Keratinocyte (primary cell): ENCODE results near the gene HSPBP1. TPM values are rescaled to one million over a fixed set of nuclear protein-coding genes. Genes with fewer than 3 reads are reported as not detected.

Experiments
- DNase-seq: peaks from one replicate; pipeline ENCODE4 v3.0.0-alpha.2; 2011; ENCODE audit warnings: low read depth, missing footprints, low spot score
- FAIRE-seq: peaks from 2 replicates; lab custom pipeline; 2011; peaks lifted over from hg19 to GRCh38; lab: Jason Lieb, UNC
- H2AFZ ChIP-seq: 2 replicates; pipeline ENCODE4 v1.6.0; 2012; ENCODE audit warnings: low read length, control low read depth, inconsistent platforms; ENCODE audit not compliant: control insufficient read depth
- H3K27ac ChIP-seq: 2 replicates; pipeline ENCODE4 v1.5.1; 2011; ENCODE audit warnings: low read length; ENCODE audit not compliant: control insufficient read depth, insufficient read depth
- H3K27me3 ChIP-seq: 3 replicates; pipeline ENCODE4 v1.6.0; 2011; ENCODE audit warnings: low read length; ENCODE audit not compliant: control insufficient read depth, insufficient read depth; ENCODE audit errors: extremely low read depth
- H3K36me3 ChIP-seq, 2 experiments: 2 replicates in 1 of 2; 3 replicates in 1 of 2; pipeline ENCODE4 v1.5.1; 2011; ENCODE audit warnings: low read length in 2 of 2, mild to moderate bottlenecking in 1 of 2; ENCODE audit not compliant: control insufficient read depth in 2 of 2, insufficient read depth in 2 of 2; ENCODE audit errors: extremely low read depth in 1 of 2
- H3K4me1 ChIP-seq: 3 replicates; pipeline ENCODE4 v1.5.1; 2011; ENCODE audit warnings: low read length; ENCODE audit not compliant: control insufficient read depth, insufficient read depth; ENCODE audit errors: extremely low read depth
- H3K4me2 ChIP-seq: 3 replicates; pipeline ENCODE4 v1.6.0; 2011; ENCODE audit warnings: low read depth, low read length; ENCODE audit not compliant: control insufficient read depth, insufficient read depth; ENCODE audit errors: extremely low read depth
- H3K4me3 ChIP-seq, 3 experiments: fragments of 200-600 bp in 1 of 3; sonication (generic) in 1 of 3; 2 replicates in 2 of 3; 3 replicates in 1 of 3; pipeline ENCODE4 v1.5.1; 2011 to 2016; ENCODE audit warnings: low read length in 3 of 3, mild to moderate bottlenecking in 3 of 3, control low read depth in 2 of 3, inconsistent platforms in 1 of 3, low read depth in 1 of 3, mixed read lengths in 1 of 3, mixed run types in 1 of 3, moderate library complexity in 1 of 3; ENCODE audit not compliant: control insufficient read depth in 2 of 3, insufficient read depth in 2 of 3; ENCODE audit errors: extremely low read depth in 1 of 3
- H3K79me2 ChIP-seq: 2 replicates; pipeline ENCODE4 v1.6.0; 2012; ENCODE audit warnings: low read length; ENCODE audit not compliant: control insufficient read depth, insufficient read depth
- H3K9ac ChIP-seq: 3 replicates; pipeline ENCODE4 v1.6.0; 2011; ENCODE audit warnings: low read length; ENCODE audit not compliant: control insufficient read depth, insufficient read depth; ENCODE audit errors: extremely low read depth
- H3K9me1 ChIP-seq: 3 replicates; pipeline ENCODE4 v1.6.0; 2011; ENCODE audit warnings: low read length; ENCODE audit not compliant: control insufficient read depth, insufficient read depth; ENCODE audit errors: extremely low read depth
- H3K9me3 ChIP-seq: 2 replicates; pipeline ENCODE4 v1.5.1; 2012; ENCODE audit warnings: low read depth, low read length; ENCODE audit not compliant: control insufficient read depth
- H4K20me1 ChIP-seq: 3 replicates; pipeline ENCODE4 v1.6.0; 2011; ENCODE audit warnings: low read length; ENCODE audit not compliant: control insufficient read depth, insufficient read depth; ENCODE audit errors: extremely low read depth
- EZH2 ChIP-seq: IDR thresholded peaks from one replicate; pipeline ENCODE4 v1.6.1; 2012; ENCODE audit warnings: inconsistent platforms, mild to moderate bottlenecking, low read length, moderate library complexity
- dilution Hi-C: fragments of 300-500 bp; cut with MboI; formaldehyde crosslinking; loops from one replicate; pipeline ENCODE4 v1.7.0; 2020; ENCODE audit warnings: low sequenced_read_pairs; ENCODE audit not compliant: extremely low pct_ligation_motif_present
- polyA plus RNA-seq, 5 experiments: library from polyadenylated mRNA; depleted of rRNA in 3 of 5; stranded (reverse) in 3 of 5; stranded (forward) in 1 of 5; unstranded in 1 of 5; fragments of >200 nt; gene quantifications; 1 replicate in 1 of 5; 2 replicates in 3 of 5; 3 replicates in 1 of 5; pipeline versions ENCODE4 v1.2.1 to v1.2.3, GENCODE V29; 2011 to 2012; ENCODE audit warnings: missing spikeins in 2 of 5, low read depth in 1 of 5, low replicate concordance in 1 of 5
- TF ChIP-seq, protein P1 (sequence below), 3 experiments: IDR thresholded peaks in 1 of 3; conservative IDR thresholded peaks in 1 of 3; optimal IDR thresholded peaks in 1 of 3; 2 replicates in 2 of 3; 3 replicates in 1 of 3; pipeline versions ENCODE3 to v1.5.1; 2011; ENCODE audit warnings: low read length in 3 of 3, mild to moderate bottlenecking in 3 of 3, moderate library complexity in 2 of 3, control low read depth in 1 of 3, inconsistent platforms in 1 of 3; ENCODE audit not compliant: insufficient read depth in 2 of 3; ENCODE audit errors: extremely low read depth in 1 of 3

Gene HSPBP1
- polyA plus RNA-seq, 1 donor (not counting 4 experiments of a cell fraction or from before 2014, with no cell fraction given) = 20.2 TPM

DNA sequence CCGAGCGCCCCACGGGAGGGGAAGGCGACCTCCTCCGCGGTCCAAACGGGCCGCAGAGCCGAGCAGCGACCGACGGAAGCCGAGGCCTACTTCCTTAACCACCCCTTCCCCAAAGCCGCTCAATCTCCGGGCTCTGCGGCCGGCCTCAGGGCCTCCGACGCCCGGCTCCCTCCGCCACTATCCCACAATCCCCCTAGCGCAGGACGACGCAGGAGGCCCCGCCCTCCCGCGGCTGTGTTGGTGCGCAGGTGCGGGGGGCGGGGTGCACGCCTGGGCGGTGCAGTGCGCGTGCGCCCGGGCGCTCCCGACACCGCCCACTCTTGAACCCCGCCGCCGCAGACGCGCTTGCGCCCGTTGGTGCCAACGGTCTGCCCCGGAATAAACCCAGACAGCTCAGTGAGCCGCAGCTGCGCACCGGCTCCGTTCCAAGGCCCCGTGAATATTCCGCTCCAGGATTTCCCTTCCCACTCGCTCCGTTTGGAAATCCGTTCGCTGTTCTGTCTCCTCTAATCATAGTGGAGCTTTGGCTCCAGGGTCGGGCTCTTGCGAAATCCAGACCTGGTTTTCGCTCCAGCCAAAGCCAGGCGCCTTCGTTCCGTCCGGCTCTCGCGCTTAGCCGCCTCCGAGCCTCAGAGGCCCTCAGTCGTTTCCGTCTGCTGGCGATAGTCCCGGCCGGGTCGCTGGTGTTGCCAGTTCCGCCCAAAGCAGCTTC lies 20.9 kb downstream of the HSPBP1 start, which contains the start of gene PPP6R1:
Gene PPP6R1, minus strand, starts transcription at position 190 of the 712 bp plus-strand sequence. CDS start 11,914 bp downstream, outside the sequence.
- peaks cover 47% of the 10 kb centered on the region for H3K79me2 ChIP-seq

DNA sequence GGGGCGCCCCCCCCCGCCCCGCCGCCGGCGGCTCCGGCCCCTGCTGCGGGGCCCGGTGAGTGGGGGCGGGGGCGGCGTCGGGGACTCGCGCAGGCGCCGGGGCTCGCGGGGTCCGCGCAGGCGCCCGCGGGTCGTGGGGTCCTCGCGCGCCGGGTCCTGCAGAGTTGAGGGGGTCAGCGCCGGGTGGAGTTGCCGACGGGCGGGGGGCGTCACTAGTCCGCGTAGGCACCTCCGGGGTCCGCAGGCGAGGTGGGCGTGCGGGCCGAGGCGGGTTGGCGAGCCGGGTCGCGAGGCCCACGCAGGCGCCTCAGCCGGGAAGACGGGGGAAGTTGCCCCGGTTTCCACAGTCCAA lies 21.5 kb downstream of the HSPBP1 start:
- Histone ChIP-seq H3K4me2 (peak overlapping the region; percentile 96), H3K79me2 (peaks cover 52% of the 10 kb centered on the region), H4K20me1 (peaks cover 35% of the 10 kb centered on the region), H3K9me1 (peaks cover 10% of the 10 kb centered on the region), H3K4me1 (peaks cover 27% of the 10 kb centered on the region), H3K4me3 (peak overlapping the region; percentile 79 to 99 (median 88)), H3K9ac (peak overlapping the region; percentile 94), H3K36me3 (peaks cover 2 to 6% of the 10 kb centered on the region in 2 experiments), H3K27me3 (no peaks in the 10 kb centered on the region), H3K27ac (peak overlapping the region; percentile 91), H2AFZ (peak overlapping the region; percentile 80), H3K9me3 (no peaks in the 10 kb centered on the region)
- no peak for TF ChIP-seq EZH2
- TF ChIP-seq, protein P1, sequence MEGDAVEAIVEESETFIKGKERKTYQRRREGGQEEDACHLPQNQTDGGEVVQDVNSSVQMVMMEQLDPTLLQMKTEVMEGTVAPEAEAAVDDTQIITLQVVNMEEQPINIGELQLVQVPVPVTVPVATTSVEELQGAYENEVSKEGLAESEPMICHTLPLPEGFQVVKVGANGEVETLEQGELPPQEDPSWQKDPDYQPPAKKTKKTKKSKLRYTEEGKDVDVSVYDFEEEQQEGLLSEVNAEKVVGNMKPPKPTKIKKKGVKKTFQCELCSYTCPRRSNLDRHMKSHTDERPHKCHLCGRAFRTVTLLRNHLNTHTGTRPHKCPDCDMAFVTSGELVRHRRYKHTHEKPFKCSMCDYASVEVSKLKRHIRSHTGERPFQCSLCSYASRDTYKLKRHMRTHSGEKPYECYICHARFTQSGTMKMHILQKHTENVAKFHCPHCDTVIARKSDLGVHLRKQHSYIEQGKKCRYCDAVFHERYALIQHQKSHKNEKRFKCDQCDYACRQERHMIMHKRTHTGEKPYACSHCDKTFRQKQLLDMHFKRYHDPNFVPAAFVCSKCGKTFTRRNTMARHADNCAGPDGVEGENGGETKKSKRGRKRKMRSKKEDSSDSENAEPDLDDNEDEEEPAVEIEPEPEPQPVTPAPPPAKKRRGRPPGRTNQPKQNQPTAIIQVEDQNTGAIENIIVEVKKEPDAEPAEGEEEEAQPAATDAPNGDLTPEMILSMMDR (optimal IDR thresholded peaks at IDR 0.05 in 1 of 3, IDR thresholded peaks at IDR 0.05 in 1 of 3, conservative IDR thresholded peaks at IDR 0.05 in 1 of 3; ENCODE audit: extremely low read depth in 1 of 3, insufficient read depth in 2 of 3, low read length in 3 of 3) = no peak
- dilution Hi-C loops = no loop called here
- DNase-seq (no peak), FAIRE-seq (no peak)

More for the DNA sequence above, 20.9 kb downstream of the HSPBP1 start, which contains the start of gene PPP6R1:
- H3K9me1 ChIP-seq = peaks cover 10% of the 10 kb centered on the region
- dilution Hi-C loops = no loop called here
- no peak for TF ChIP-seq EZH2
- TF ChIP-seq, protein P1 (optimal IDR thresholded peaks at IDR 0.05 in 1 of 3, IDR thresholded peaks at IDR 0.05 in 1 of 3, conservative IDR thresholded peaks at IDR 0.05 in 1 of 3; ENCODE audit: extremely low read depth in 1 of 3, insufficient read depth in 2 of 3, low read length in 3 of 3) = no peak
- no peaks in the 10 kb centered on the region for H3K27me3 ChIP-seq
- peak within 1 kb of the TSS; percentile 79 to 99 (median 88) for H3K4me3 ChIP-seq
- H2AFZ ChIP-seq = peak within 1 kb of the TSS; percentile 80
- peak within 1 kb of the TSS; percentile 94 for H3K9ac ChIP-seq
- H3K36me3 ChIP-seq = peaks cover 2 to 6% of the 10 kb centered on the region in 2 experiments
- FAIRE-seq (peak; percentile 82), DNase-seq (peak; percentile 90)
- peaks cover 31% of the 10 kb centered on the region for H4K20me1 ChIP-seq
- H3K27ac ChIP-seq = peak within 1 kb of the TSS; percentile 91
- H3K9me3 ChIP-seq = no peaks in the 10 kb centered on the region
- peak within 1 kb of the TSS; percentile 96 for H3K4me2 ChIP-seq
- peaks cover 27% of the 10 kb centered on the region for H3K4me1 ChIP-seq
